SK-N-SH (cell line): ENCODE results near the gene DACH1. TPM values are rescaled to one million over a fixed set of nuclear protein-coding genes. Genes with fewer than 3 reads are reported as not detected.

ENCODE experiments used
- CTCF ChIA-PET: fragments of 300-600, 350-600 bp; formaldehyde crosslinking; extraction: SDS; loops from one replicate; lab custom pipeline; 2021; lab: Yijun Ruan, JAX
- POLR2A ChIA-PET: fragments of 350-600 bp; sonication (Branson Sonifier 250); formaldehyde crosslinking; extraction: SDS; loops from one replicate; lab custom pipeline; 2020; ENCODE audit warnings: antibody characterized with exemption, inconsistent platforms; lab: Yijun Ruan, JAX
- DNase-seq: peaks from one replicate; pipeline ENCODE4 v3.0.0; 2012
- H2AFZ ChIP-seq: fragments of 200-600 bp; sonication (generic); 2 replicates; pipeline ENCODE4 v1.8.1; 2016; ENCODE audit warnings: antibody characterized with exemption, mild to moderate bottlenecking, low read depth
- H3F3A ChIP-seq: fragments of 200-600 bp; sonication (generic); replicated peaks from 2 replicates; pipeline ENCODE3; 2016; ENCODE audit warnings: antibody characterized with exemption, mild to moderate bottlenecking; ENCODE audit not compliant: insufficient read depth
- H3K27ac ChIP-seq, 2 experiments: fragments of 200-500 bp in 1 of 2; fragments of 200-600 bp in 1 of 2; sonication (Bioruptor generic) in 1 of 2; sonication (generic), shearing (Covaris generic) in 1 of 2; 2 replicates each; pipeline versions ENCODE4 v1.5.1 to v1.6.1; 2014 to 2016; ENCODE audit warnings: low read depth in 2 of 2, inconsistent platforms in 1 of 2, low read length in 1 of 2, mild to moderate bottlenecking in 1 of 2, mixed read lengths in 1 of 2
- H3K27me3 ChIP-seq: fragments of 200-600 bp; sonication (generic), shearing (Covaris generic); 2 replicates; pipeline ENCODE4 v1.6.1; 2016; ENCODE audit warnings: mixed run types; ENCODE audit not compliant: insufficient read depth
- H3K36me3 ChIP-seq, 2 experiments: fragments of 200-500 bp in 1 of 2; fragments of 200-600 bp in 1 of 2; sonication (Bioruptor generic) in 1 of 2; sonication (generic) in 1 of 2; replicated peaks in 1 of 2; 2 replicates each; pipeline versions ENCODE3 to v1.5.1; 2014 to 2016; ENCODE audit warnings: low read length in 1 of 2, mild to moderate bottlenecking in 1 of 2; ENCODE audit not compliant: insufficient read depth in 2 of 2, control insufficient read depth in 1 of 2
- H3K4me1 ChIP-seq, 2 experiments: fragments of 200-500 bp in 1 of 2; fragments of 200-600 bp in 1 of 2; sonication (Bioruptor generic) in 1 of 2; sonication (generic), shearing (Covaris generic) in 1 of 2; 2 replicates each; pipeline versions ENCODE4 v1.5.1 to v1.6.1; 2014 to 2016; ENCODE audit warnings: low read depth in 1 of 2, low read length in 1 of 2, mixed run types in 1 of 2; ENCODE audit not compliant: insufficient read depth in 2 of 2, control insufficient read depth in 1 of 2
- H3K4me2 ChIP-seq: fragments of 200-600 bp; sonication (generic), shearing (Covaris generic); 2 replicates; pipeline ENCODE4 v1.6.1; 2017; ENCODE audit warnings: mixed run types
- H3K4me3 ChIP-seq, 2 experiments: fragments of 200-500 bp in 1 of 2; fragments of 200-600 bp in 1 of 2; sonication (Bioruptor generic) in 1 of 2; sonication (generic), shearing (Covaris generic) in 1 of 2; 2 replicates each; pipeline versions ENCODE4 v1.5.1 to v1.8.1; 2014 to 2016; ENCODE audit warnings: low read depth in 2 of 2, inconsistent platforms in 1 of 2, low read length in 1 of 2, mild to moderate bottlenecking in 1 of 2, mixed read lengths in 1 of 2, moderate library complexity in 1 of 2
- H3K79me2 ChIP-seq: fragments of 200-600 bp; sonication (generic); 2 replicates; pipeline ENCODE4 v1.8.1; 2017; ENCODE audit warnings: mild to moderate bottlenecking; ENCODE audit not compliant: insufficient read depth
- H3K9ac ChIP-seq: fragments of 200-600 bp; sonication (generic); 2 replicates; pipeline ENCODE4 v1.6.1; 2017; ENCODE audit warnings: mixed run types
- H3K9me2 ChIP-seq: fragments of 200-600 bp; sonication (generic); 2 replicates; pipeline ENCODE4 v1.6.1; 2017; ENCODE audit warnings: mixed run types
- H3K9me3 ChIP-seq: fragments of 200-600 bp; sonication (generic); 2 replicates; pipeline ENCODE4 v1.6.1; 2017; ENCODE audit warnings: mixed run types, mild to moderate bottlenecking, moderate library complexity
- H4K20me1 ChIP-seq: fragments of 200-600 bp; sonication (generic); 2 replicates; pipeline ENCODE4 v1.6.1; 2017; ENCODE audit warnings: mild to moderate bottlenecking, mixed run types; ENCODE audit not compliant: insufficient read depth
- CHD2 ChIP-seq: fragments of 150-350 bp; IDR thresholded peaks from 2 replicates; pipeline ENCODE4 v1.6.1; 2018; ENCODE audit warnings: low read length; ENCODE audit not compliant: partially characterized antibody
- JUND ChIP-seq: IDR thresholded peaks from 2 replicates; pipeline ENCODE4 v1.4.0; 2012
- NFIC ChIP-seq: IDR thresholded peaks from 2 replicates; pipeline ENCODE4 v1.4.0; 2012; ENCODE audit warnings: borderline replicate concordance
- RCOR1 ChIP-seq: fragments of 150-350 bp; IDR thresholded peaks from 2 replicates; pipeline ENCODE4 v1.6.1; 2017; ENCODE audit warnings: antibody characterized with exemption, low read length
- TCF12 ChIP-seq: IDR thresholded peaks from 2 replicates; pipeline ENCODE4 v1.4.0; 2012
- WGBS: methylation state at CpG from one replicate; pipeline ENCODE4 v1.1.6; 2017; ENCODE audit warnings: low lambda C conversion rate; 5-methylcytosine and 5-hydroxymethylcytosine counted together
- polyA plus RNA-seq, 3 experiments: library from polyadenylated mRNA; depleted of rRNA; stranded (reverse); fragments of >200 nt; gene quantifications; 2 replicates each; pipeline ENCODE4 v1.2.3, GENCODE V29; 2012
- TF ChIP-seq, protein P1 (sequence below): fragments of 200-600 bp; sonication (generic); IDR thresholded peaks from 2 replicates; pipeline ENCODE4 v1.6.1; 2017; ENCODE audit warnings: antibody characterized with exemption, mild to moderate bottlenecking, moderate library complexity
- TF ChIP-seq, protein P2 (sequence below): fragments of 150-350 bp; IDR thresholded peaks from 2 replicates; pipeline ENCODE4 v1.6.1; 2017; ENCODE audit warnings: antibody characterized with exemption, low read length, low read depth, borderline replicate concordance

Gene DACH1
- polyA plus RNA-seq, 1 of the 3 experiments (the other 2 are of a cell fraction), result 0.21 TPM

DNA sequence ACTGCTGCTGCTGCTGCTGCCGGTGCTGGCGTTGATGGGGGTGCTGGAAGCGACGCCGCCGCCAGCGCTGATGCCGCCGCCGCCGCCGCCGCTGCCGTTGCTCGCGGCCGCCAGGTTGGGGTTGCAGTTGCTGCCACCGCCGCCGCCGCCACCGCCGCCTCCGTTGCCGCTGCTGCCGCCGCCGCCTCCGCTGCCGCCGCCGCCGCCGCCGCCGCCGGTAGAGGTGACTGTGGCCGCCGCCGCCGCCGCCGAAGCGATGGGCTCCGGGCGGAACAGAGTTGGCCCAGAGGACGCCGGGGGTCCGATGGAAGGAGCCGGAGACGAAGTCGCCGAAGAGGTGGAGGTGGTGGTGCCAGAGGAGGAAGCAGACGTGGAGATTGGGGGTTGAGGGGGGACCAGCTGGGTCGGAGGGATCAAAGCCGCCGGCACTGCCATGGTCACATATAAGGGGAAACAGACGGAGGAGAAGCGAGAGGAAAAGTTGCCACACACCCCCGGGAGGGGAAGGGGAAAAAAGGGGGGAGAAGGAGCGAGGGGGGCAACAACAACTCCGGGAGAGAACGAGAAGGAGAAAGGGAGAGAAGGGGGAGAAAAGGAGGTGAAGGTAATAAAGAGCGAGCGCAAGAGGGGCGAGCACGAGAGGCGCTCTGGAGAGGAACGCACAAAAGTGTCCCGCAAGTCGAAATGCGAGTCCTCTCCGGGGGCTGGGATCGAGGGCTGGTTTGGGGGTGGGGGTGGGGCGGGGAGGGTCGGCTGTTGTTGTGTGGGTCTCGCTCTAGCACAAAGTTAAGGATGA is 471 bp downstream of the DACH1 start:
- Histone ChIP-seq H3K36me3 (no peaks in the 10 kb centered on the region), H3K9me2 (no peaks in the 10 kb centered on the region), H3K4me1 (peaks cover 0 to 6% of the 10 kb centered on the region in 2 experiments; a peak in 2 of 4 replicates), H3K9me3 (no peaks in the 10 kb centered on the region), H4K20me1 (no peaks in the 10 kb centered on the region), H3K4me2 (peak overlapping the region; percentile 95), H3K79me2 (no peaks in the 10 kb centered on the region), H3F3A (peaks cover 22% of the 10 kb centered on the region), H2AFZ (peak overlapping the region; percentile 86), H3K9ac (peak overlapping the region; percentile 20; the same call in 1 of the 2 replicates), H3K27me3 (0 out of 2 replicates have a peak, but pooled peaks cover 8% of the 10 kb centered on the region), H3K4me3 (peak overlapping the region; percentile 85 to 94), H3K27ac (peak overlapping the region in 1 of 2 experiments; percentile 95; a peak in 2 of 4 replicates)
- peak; percentile 57 for DNase-seq
- POLR2A ChIA-PET, result interaction anchor here (1.2 kb wide), 1 partner anchor 245 kb away, joined by 5 read pairs; no protein-coding TSS in a partner anchor
- TF ChIP-seq TCF12 (no peak), CHD2 (no peak)
- CTCF ChIA-PET, result interaction anchor here (0.8 to 5.4 kb wide), 6 partner anchors 12 to 906 kb away, joined by 3 to 29 read pairs (median 3); no protein-coding TSS in a partner anchor
- 2% methylated on average over 63 of the region's 77 CpGs for WGBS

DNA sequence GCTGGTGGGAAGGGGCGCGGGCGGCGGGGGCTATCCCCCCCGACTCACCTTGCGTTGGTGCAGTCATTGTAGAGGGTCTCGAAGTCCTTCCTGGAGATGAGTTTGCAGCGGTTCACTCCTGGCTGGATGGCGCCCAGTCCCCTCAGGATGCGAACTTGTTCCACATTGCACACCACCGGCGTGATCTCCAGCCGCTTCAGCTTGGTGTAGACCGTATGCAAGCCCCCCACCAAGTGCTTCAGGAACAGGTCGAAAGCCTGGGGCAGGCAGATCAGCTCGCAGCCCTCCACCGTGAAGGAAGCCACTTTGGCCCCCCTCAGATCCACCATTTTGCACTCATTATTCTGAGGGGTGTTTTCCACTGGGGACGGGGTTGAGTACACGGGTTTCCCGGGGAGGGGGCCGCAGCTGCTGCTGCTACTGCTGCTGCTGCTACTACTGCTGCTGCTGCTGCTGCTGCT is 1.1 kb downstream of the DACH1 start:
- WGBS, result 0% methylated on average over 5 of the region's 21 CpGs
- peak; percentile 70 for DNase-seq
- Histone ChIP-seq H3F3A (peaks cover 22% of the 10 kb centered on the region), H3K4me2 (peak overlapping the region; percentile 95), H3K79me2 (no peaks in the 10 kb centered on the region), H4K20me1 (no peaks in the 10 kb centered on the region), H3K4me3 (peak overlapping the region; percentile 85 to 94), H3K4me1 (peaks cover 0 to 6% of the 10 kb centered on the region in 2 experiments; a peak in 2 of 4 replicates), H3K27ac (peak overlapping the region in 1 of 2 experiments; percentile 95; a peak in 2 of 4 replicates), H3K27me3 (0 out of 2 replicates have a peak, but pooled peaks cover 8% of the 10 kb centered on the region), H2AFZ (peak overlapping the region; percentile 86; the same call in 1 of the 2 replicates), H3K9ac (no peak overlapping the region; the same call in 1 of the 2 replicates), H3K9me2 (no peaks in the 10 kb centered on the region), H3K36me3 (no peaks in the 10 kb centered on the region), H3K9me3 (no peaks in the 10 kb centered on the region)
- ChIA-PET CTCF (interaction anchor here (1.1 to 5.4 kb wide), 4 partner anchors 13 to 700 kb away, joined by 3 to 29 read pairs (median 4); no protein-coding TSS in a partner anchor), POLR2A (no interaction called here)
- TF ChIP-seq, protein P1, sequence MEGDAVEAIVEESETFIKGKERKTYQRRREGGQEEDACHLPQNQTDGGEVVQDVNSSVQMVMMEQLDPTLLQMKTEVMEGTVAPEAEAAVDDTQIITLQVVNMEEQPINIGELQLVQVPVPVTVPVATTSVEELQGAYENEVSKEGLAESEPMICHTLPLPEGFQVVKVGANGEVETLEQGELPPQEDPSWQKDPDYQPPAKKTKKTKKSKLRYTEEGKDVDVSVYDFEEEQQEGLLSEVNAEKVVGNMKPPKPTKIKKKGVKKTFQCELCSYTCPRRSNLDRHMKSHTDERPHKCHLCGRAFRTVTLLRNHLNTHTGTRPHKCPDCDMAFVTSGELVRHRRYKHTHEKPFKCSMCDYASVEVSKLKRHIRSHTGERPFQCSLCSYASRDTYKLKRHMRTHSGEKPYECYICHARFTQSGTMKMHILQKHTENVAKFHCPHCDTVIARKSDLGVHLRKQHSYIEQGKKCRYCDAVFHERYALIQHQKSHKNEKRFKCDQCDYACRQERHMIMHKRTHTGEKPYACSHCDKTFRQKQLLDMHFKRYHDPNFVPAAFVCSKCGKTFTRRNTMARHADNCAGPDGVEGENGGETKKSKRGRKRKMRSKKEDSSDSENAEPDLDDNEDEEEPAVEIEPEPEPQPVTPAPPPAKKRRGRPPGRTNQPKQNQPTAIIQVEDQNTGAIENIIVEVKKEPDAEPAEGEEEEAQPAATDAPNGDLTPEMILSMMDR, result no peak
- TF ChIP-seq JUND (no peak), NFIC (no peak), RCOR1 (no peak)
- TF ChIP-seq, protein P2, sequence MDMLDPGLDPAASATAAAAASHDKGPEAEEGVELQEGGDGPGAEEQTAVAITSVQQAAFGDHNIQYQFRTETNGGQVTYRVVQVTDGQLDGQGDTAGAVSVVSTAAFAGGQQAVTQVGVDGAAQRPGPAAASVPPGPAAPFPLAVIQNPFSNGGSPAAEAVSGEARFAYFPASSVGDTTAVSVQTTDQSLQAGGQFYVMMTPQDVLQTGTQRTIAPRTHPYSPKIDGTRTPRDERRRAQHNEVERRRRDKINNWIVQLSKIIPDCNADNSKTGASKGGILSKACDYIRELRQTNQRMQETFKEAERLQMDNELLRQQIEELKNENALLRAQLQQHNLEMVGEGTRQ, result no peak
